K562 (cell line): ENCODE results near the gene EME1. TPM values are rescaled to one million over a fixed set of nuclear protein-coding genes. Genes with fewer than 3 reads are reported as not detected.

Source experiments
- HOXB6 ChIP-seq: fragments of 250-450 bp; sonication (Bioruptor Pico); IDR thresholded peaks from 2 replicates; pipeline ENCODE4 v1.5.1; 2022; ENCODE audit warnings: mild to moderate bottlenecking, borderline replicate concordance
- NUFIP1 ChIP-seq: fragments of 450-650 bp; IDR thresholded peaks from 2 replicates; pipeline ENCODE4 v1.6.1; 2018; ENCODE audit not compliant: partially characterized antibody
- RBM25 ChIP-seq: fragments of 200-400 bp; formaldehyde crosslinking; IDR thresholded peaks from 2 replicates; pipeline ENCODE4 v1.6.1; 2018; ENCODE audit warnings: low read length, low read depth, moderate library complexity; ENCODE audit not compliant: severe bottlenecking
- RCOR1 ChIP-seq, 2 experiments: IDR thresholded peaks; 2 replicates each; pipeline ENCODE4 v1.6.1; 2012; ENCODE audit warnings: low read depth in 2 of 2, low read length in 2 of 2, borderline replicate concordance in 1 of 2, improper control_type of control experiment in 1 of 2
- SP2 ChIP-seq: IDR thresholded peaks from 2 replicates; pipeline ENCODE4 v1.6.1; 2011; ENCODE audit warnings: mild to moderate bottlenecking, low read depth, low read length, moderate library complexity; ENCODE audit not compliant: poor library complexity, severe bottlenecking; ENCODE audit errors: extremely low read depth
- TGIF2 ChIP-seq: sonication (generic); formaldehyde crosslinking; IDR thresholded peaks from 2 replicates; pipeline ENCODE4 v1.8.1; 2022; ENCODE audit warnings: mild to moderate bottlenecking, missing genetic modification reagents, moderate library complexity
- U2AF2 ChIP-seq: fragments of 200-400 bp; formaldehyde crosslinking; optimal IDR thresholded peaks from 2 replicates; pipeline ENCODE3; 2017; ENCODE audit warnings: low read depth, mild to moderate bottlenecking, low read length
- XRCC5 ChIP-seq: fragments of 200-400 bp; formaldehyde crosslinking; IDR thresholded peaks from 2 replicates; pipeline ENCODE4 v1.6.1; 2017; ENCODE audit warnings: low read depth, mild to moderate bottlenecking, low read length
- ZBED1 ChIP-seq: IDR thresholded peaks from 2 replicates; pipeline ENCODE4 v1.6.1; 2014
- ZC3H11A ChIP-seq: IDR thresholded peaks from 2 replicates; pipeline ENCODE4 v1.6.1; 2012; ENCODE audit warnings: low read depth, low read length, improper control_type of control experiment
- ZNF121 ChIP-seq: sonication (generic); formaldehyde crosslinking; conservative IDR thresholded peaks from 2 replicates; pipeline ENCODE4 v1.8.0; 2022; ENCODE audit warnings: missing genetic modification reagents
- ZNF134 ChIP-seq: fragments of 250-450 bp; sonication (Bioruptor Pico); conservative IDR thresholded peaks from 2 replicates; pipeline ENCODE4 v1.4.0; 2020
- ZNF146 ChIP-seq: IDR thresholded peaks from one replicate; pipeline ENCODE4 v1.6.1; 2018; ENCODE audit warnings: missing compliant biosample characterization; ENCODE audit not compliant: unreplicated experiment
- ZNF274 ChIP-seq: IDR thresholded peaks from 2 replicates; pipeline ENCODE4 v1.6.1; 2011; ENCODE audit warnings: low read depth, mild to moderate bottlenecking, low read length, moderate library complexity, borderline replicate concordance
- ZNF41 ChIP-seq: fragments of 250-450 bp; sonication (Bioruptor Pico); conservative IDR thresholded peaks from 2 replicates; pipeline ENCODE4 v1.4.0; 2020; ENCODE audit warnings: mild to moderate bottlenecking
- ZNF507 ChIP-seq: conservative IDR thresholded peaks from 2 replicates; pipeline ENCODE4 v1.6.1; 2017; ENCODE audit warnings: missing genetic modification characterization, missing compliant biosample characterization
- ZNF561 ChIP-seq: fragments of 450-650 bp; formaldehyde crosslinking; conservative IDR thresholded peaks from 2 replicates; pipeline ENCODE4 v1.4.0; 2020; ENCODE audit warnings: mild to moderate bottlenecking, moderate library complexity
- ZNF830 ChIP-seq: fragments of 250-450 bp; sonication (Bioruptor Pico); IDR thresholded peaks from 2 replicates; pipeline ENCODE4 v1.5.0; 2021; ENCODE audit warnings: mild to moderate bottlenecking
- polyA plus RNA-seq, 8 experiments: library from polyadenylated mRNA; depleted of rRNA in 4 of 8; stranded (reverse) in 5 of 8; unstranded in 3 of 8; fragments of >200 nt; fragmentation: Nextera tagmentation in 2 of 8; fragmentation: Illumina TruSeq in 1 of 8; extraction: Ambion mirVana in 2 of 8; extraction: Trizol in 1 of 8; gene quantifications; 2 replicates each; pipeline versions ENCODE4 v1.2.1 to v1.2.3, GENCODE V29; 2011 to 2014; ENCODE audit warnings: inconsistent platforms in 1 of 8, missing spikeins in 1 of 8
- total RNA-seq, 7 experiments: library from RNA; depleted of rRNA in 6 of 7; stranded (reverse); fragments of >200 nt in 6 of 7; fragmentation: Illumina TruSeq in 2 of 7; extraction: Trizol in 2 of 7; gene quantifications; 2 replicates each; pipeline versions ENCODE4 v1.2.1 to v1.2.3, GENCODE V29; 2011 to 2021; ENCODE audit warnings: low replicate concordance in 1 of 7
- TF ChIP-seq, protein P1 (sequence below): IDR thresholded peaks from 3 replicates; pipeline ENCODE4 v1.6.1; 2011; ENCODE audit warnings: borderline replicate concordance, mild to moderate bottlenecking; ENCODE audit not compliant: insufficient read length, insufficient read depth
- TF ChIP-seq, protein P2 (sequence below): sonication (generic); formaldehyde crosslinking; IDR thresholded peaks from 2 replicates; pipeline ENCODE4 v1.8.0; 2022; ENCODE audit warnings: missing genetic modification reagents, mild to moderate bottlenecking, moderate library complexity, borderline replicate concordance
- TF ChIP-seq, protein P3 (sequence below): fragments of 250-450 bp; sonication (Bioruptor Pico); IDR thresholded peaks from 2 replicates; pipeline ENCODE4 v1.5.0; 2021
- TF ChIP-seq, protein P4 (sequence below): sonication (generic); formaldehyde crosslinking; IDR thresholded peaks from 2 replicates; pipeline ENCODE4 v1.8.1; 2022; ENCODE audit warnings: missing genetic modification reagents
- TF ChIP-seq, protein P5 (sequence below), 2 experiments: fragments of 200-800 bp in 1 of 2; sonication (Bioruptor generic) in 1 of 2; sonication (generic) in 1 of 2; formaldehyde crosslinking in 1 of 2; IDR thresholded peaks in 1 of 2; conservative IDR thresholded peaks in 1 of 2; 2 replicates each; pipeline versions ENCODE4 v1.5.0 to v1.6.1; 2016 to 2020; ENCODE audit warnings: missing compliant biosample characterization in 1 of 2, missing genetic modification characterization in 1 of 2, missing genetic modification reagents in 1 of 2

The EME1 gene
- total and polyA plus RNA-seq, 9 of the 15 experiments (the other 6 are each of a cell fraction or from before 2014, with no cell fraction given): 14.6 to 44.1 (median 24.0) TPM

DNA sequence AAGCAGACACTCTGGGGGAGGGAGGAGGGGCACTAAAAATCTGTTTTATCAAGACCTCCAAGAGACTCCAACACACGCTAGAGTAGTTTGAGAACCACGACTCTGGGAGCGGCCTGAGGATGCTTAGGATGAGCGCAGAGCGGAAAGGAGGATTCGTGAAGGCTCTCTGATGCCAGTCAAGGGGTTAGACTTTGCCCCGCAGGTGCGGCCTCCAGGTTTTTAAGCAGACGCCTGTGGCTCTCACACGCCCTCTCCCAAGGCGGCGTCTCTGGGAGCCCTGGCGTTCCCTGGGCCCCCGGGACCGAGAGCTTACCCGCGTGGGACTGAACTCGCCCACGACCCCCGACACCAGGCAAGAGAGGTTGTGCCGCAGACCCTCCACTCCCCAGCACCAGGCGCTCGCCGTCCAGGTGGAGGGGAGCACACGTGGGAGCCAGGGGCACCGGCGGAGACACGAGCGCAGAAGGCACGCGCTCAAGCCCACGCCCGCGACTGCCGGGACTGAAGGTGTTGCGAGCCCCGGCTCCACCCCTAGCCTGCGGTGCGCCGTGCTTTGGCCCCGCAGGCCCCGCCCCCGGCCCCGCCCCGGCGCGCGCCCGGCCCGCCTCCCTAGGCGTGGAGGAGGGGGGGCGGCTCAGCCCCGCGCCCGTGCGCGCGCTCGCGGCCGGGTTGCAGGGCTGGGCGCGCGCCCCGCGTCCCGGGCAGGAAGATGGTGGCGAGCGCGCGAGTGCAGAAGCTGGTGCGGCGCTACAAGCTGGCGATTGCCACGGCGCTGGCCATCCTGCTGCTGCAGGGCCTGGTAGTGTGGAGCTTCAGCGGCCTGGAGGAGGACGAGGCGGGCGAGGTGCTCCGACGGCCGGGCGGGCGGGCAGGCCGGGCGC is 27.4 kb upstream of the EME1 start, which contains the start of gene XYLT2 (continued):
- no peak for TF ChIP-seq ZNF561 (CRISPR knock-in tag)
- no peak for TF ChIP-seq ZNF830 (CRISPR knock-in tag)
- TF ChIP-seq ZNF134 (CRISPR knock-in tag): no peak
- TF ChIP-seq U2AF2: no peak
- TF ChIP-seq, protein P1, sequence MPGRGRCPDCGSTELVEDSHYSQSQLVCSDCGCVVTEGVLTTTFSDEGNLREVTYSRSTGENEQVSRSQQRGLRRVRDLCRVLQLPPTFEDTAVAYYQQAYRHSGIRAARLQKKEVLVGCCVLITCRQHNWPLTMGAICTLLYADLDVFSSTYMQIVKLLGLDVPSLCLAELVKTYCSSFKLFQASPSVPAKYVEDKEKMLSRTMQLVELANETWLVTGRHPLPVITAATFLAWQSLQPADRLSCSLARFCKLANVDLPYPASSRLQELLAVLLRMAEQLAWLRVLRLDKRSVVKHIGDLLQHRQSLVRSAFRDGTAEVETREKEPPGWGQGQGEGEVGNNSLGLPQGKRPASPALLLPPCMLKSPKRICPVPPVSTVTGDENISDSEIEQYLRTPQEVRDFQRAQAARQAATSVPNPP: no peak
- TF ChIP-seq, protein P2, sequence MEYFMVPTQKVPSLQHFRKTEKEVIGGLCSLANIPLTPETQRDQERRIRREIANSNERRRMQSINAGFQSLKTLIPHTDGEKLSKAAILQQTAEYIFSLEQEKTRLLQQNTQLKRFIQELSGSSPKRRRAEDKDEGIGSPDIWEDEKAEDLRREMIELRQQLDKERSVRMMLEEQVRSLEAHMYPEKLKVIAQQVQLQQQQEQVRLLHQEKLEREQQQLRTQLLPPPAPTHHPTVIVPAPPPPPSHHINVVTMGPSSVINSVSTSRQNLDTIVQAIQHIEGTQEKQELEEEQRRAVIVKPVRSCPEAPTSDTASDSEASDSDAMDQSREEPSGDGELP: peak; percentile 55; the same call in 1 of the 2 replicates
- TF ChIP-seq, protein P3, sequence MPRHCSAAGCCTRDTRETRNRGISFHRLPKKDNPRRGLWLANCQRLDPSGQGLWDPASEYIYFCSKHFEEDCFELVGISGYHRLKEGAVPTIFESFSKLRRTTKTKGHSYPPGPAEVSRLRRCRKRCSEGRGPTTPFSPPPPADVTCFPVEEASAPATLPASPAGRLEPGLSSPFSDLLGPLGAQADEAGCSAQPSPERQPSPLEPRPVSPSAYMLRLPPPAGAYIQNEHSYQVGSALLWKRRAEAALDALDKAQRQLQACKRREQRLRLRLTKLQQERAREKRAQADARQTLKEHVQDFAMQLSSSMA: no peak
- no peak for TF ChIP-seq SP2
- TF ChIP-seq ZC3H11A: no peak
- TF ChIP-seq, protein P4, sequence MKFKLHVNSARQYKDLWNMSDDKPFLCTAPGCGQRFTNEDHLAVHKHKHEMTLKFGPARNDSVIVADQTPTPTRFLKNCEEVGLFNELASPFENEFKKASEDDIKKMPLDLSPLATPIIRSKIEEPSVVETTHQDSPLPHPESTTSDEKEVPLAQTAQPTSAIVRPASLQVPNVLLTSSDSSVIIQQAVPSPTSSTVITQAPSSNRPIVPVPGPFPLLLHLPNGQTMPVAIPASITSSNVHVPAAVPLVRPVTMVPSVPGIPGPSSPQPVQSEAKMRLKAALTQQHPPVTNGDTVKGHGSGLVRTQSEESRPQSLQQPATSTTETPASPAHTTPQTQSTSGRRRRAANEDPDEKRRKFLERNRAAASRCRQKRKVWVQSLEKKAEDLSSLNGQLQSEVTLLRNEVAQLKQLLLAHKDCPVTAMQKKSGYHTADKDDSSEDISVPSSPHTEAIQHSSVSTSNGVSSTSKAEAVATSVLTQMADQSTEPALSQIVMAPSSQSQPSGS (CRISPR knock-in tag): no peak
- no peak for TF ChIP-seq RCOR1 (IDR thresholded peaks at IDR 0.05; ENCODE audit: borderline replicate concordance in 1 of 2, low read depth in 2 of 2, low read length in 2 of 2)
- no peak for TF ChIP-seq ZNF146
- TF ChIP-seq, protein P5, sequence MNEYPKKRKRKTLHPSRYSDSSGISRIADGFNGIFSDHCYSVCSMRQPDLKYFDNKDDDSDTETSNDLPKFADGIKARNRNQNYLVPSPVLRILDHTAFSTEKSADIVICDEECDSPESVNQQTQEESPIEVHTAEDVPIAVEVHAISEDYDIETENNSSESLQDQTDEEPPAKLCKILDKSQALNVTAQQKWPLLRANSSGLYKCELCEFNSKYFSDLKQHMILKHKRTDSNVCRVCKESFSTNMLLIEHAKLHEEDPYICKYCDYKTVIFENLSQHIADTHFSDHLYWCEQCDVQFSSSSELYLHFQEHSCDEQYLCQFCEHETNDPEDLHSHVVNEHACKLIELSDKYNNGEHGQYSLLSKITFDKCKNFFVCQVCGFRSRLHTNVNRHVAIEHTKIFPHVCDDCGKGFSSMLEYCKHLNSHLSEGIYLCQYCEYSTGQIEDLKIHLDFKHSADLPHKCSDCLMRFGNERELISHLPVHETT (CRISPR knock-in tag; conservative IDR thresholded peaks at IDR 0.05 in 1 of 2, IDR thresholded peaks at IDR 0.05 in 1 of 2): peak in 1 of 2 experiments; percentile 88; a peak in 2 of 4 replicates
- no peak for TF ChIP-seq TGIF2 (CRISPR knock-in tag)
- TF ChIP-seq ZNF274: no peak
- TF ChIP-seq NUFIP1: no peak
- no peak for TF ChIP-seq XRCC5
- TF ChIP-seq ZBED1: no peak
- TF ChIP-seq ZNF507: no peak
- TF ChIP-seq RBM25: no peak
- TF ChIP-seq ZNF121 (CRISPR knock-in tag): no peak
- no peak for TF ChIP-seq HOXB6
- no peak for TF ChIP-seq ZNF41
